K562 (cell line): ENCODE results near the gene PSEN1. TPM values are rescaled to one million over a fixed set of nuclear protein-coding genes. Genes with fewer than 3 reads are reported as not detected.

Experiments used
- ATAC-seq: fragments of 200-7000 bp; cut with Tn5 transposase; 3 replicates; pipeline ENCODE4 v1.9.1; 2020; ENCODE audit warnings: moderate library complexity
- BruUV-seq: library from RNA; stranded (reverse); fragments of 400-500 nt; replicated peaks from 2 replicates; lab custom pipeline; 2021; lab: Mats Ljungman, UMichigan
- CTCF ChIA-PET: fragments of 300-600 bp; formaldehyde crosslinking; extraction: SDS; loops from one replicate; lab custom pipeline; 2021; ENCODE audit warnings: low intra/inter-chr PET ratio; lab: Yijun Ruan, JAX
- POLR2A ChIA-PET: fragments of 300-600, 350-650 bp; sonication (Branson Sonifier 250); formaldehyde crosslinking; extraction: SDS; loops from one replicate; lab custom pipeline; 2021; ENCODE audit warnings: antibody characterized with exemption, inconsistent platforms; lab: Yijun Ruan, JAX
- DNase-seq, 4 experiments: peaks; one replicate each; pipeline versions ENCODE4 v3.0.0 to v3.0.0-alpha.2; 2011 to 2018; ENCODE audit warnings: low spot score in 3 of 4, mixed read lengths in 3 of 4; ENCODE audit errors: extremely low read depth in 1 of 4
- FAIRE-seq: peaks from 2 replicates; lab custom pipeline; 2011; peaks lifted over from hg19 to GRCh38; lab: Jason Lieb, UNC
- H2AFZ ChIP-seq: 2 replicates; pipeline ENCODE4 v1.6.0; 2011; ENCODE audit warnings: low read depth, low read length, control low read depth, inconsistent platforms
- H3K27ac ChIP-seq: fragments of 200-600 bp; 3 replicates; pipeline ENCODE4 v1.8.0; 2011; ENCODE audit warnings: low read depth, mild to moderate bottlenecking, control low read depth, inconsistent platforms, low read length, moderate library complexity, mixed read lengths; ENCODE audit errors: extremely low read depth
- H3K27me3 ChIP-seq, 2 experiments: fragments of 300-600 bp in 1 of 2; 2 replicates in 1 of 2; 3 replicates in 1 of 2; pipeline versions ENCODE4 v1.6.0 to v1.8.0; 2011; ENCODE audit warnings: inconsistent platforms in 2 of 2, low read length in 2 of 2, mild to moderate bottlenecking in 1 of 2, mixed read lengths in 1 of 2, moderate library complexity in 1 of 2; ENCODE audit not compliant: control insufficient read depth in 2 of 2, insufficient read depth in 2 of 2
- H3K36me3 ChIP-seq: fragments of 300-600 bp; 3 replicates; pipeline ENCODE4 v1.8.0; 2011; ENCODE audit warnings: mild to moderate bottlenecking, low read length, inconsistent platforms; ENCODE audit not compliant: control insufficient read depth, insufficient read depth
- H3K4me1 ChIP-seq, 2 experiments: fragments of 200-600 bp in 1 of 2; replicated peaks in 1 of 2; 2 replicates in 1 of 2; 3 replicates in 1 of 2; pipeline versions ENCODE4 v1.5.1 to v1.8.0; 2011; ENCODE audit warnings: inconsistent platforms in 2 of 2, low read length in 2 of 2, mild to moderate bottlenecking in 1 of 2, mixed read lengths in 1 of 2, moderate library complexity in 1 of 2; ENCODE audit not compliant: control insufficient read depth in 2 of 2, insufficient read depth in 2 of 2
- H3K4me2 ChIP-seq: 2 replicates; pipeline ENCODE4 v1.6.1; 2011; ENCODE audit warnings: low read length, control low read depth, inconsistent platforms, mixed read lengths; ENCODE audit not compliant: insufficient read depth
- H3K4me3 ChIP-seq: fragments of 200-600 bp; sonication (generic), shearing (Covaris generic); 2 replicates; pipeline ENCODE4 v1.5.1; 2016; ENCODE audit warnings: control low read depth, inconsistent platforms
- H3K79me2 ChIP-seq: fragments of 200-600 bp; 3 replicates; pipeline ENCODE4 v1.8.0; 2011; ENCODE audit warnings: low read length, inconsistent platforms; ENCODE audit not compliant: control insufficient read depth, insufficient read depth
- H3K9ac ChIP-seq, 2 experiments: 2 replicates each; pipeline versions ENCODE4 v1.6.0 to v1.6.1; 2011; ENCODE audit warnings: low read depth in 2 of 2, low read length in 2 of 2, control low read depth in 1 of 2, inconsistent platforms in 1 of 2, mild to moderate bottlenecking in 1 of 2, mixed read lengths in 1 of 2; ENCODE audit not compliant: insufficient read depth in 1 of 2
- H3K9me1 ChIP-seq: one replicate; pipeline ENCODE4 v1.6.0; 2011; ENCODE audit warnings: inconsistent platforms, mild to moderate bottlenecking, low read length, moderate library complexity; ENCODE audit not compliant: control insufficient read depth, insufficient read depth
- H3K9me3 ChIP-seq: replicated peaks from 2 replicates; pipeline ENCODE4 v1.5.1; 2011; ENCODE audit warnings: low read depth, low read length, inconsistent platforms; ENCODE audit not compliant: control insufficient read depth, insufficient read depth
- H4K20me1 ChIP-seq: replicated peaks from 2 replicates; pipeline ENCODE4 v1.6.1; 2011; ENCODE audit warnings: low read length, inconsistent platforms, mixed read lengths; ENCODE audit not compliant: control insufficient read depth, insufficient read depth
- ATF4 ChIP-seq: fragments of 450-650 bp; formaldehyde crosslinking; IDR thresholded peaks from 2 replicates; pipeline ENCODE4 v1.4.0; 2022; ENCODE audit warnings: mild to moderate bottlenecking, moderate library complexity
- CBX3 ChIP-seq, 2 experiments: IDR thresholded peaks; 1 replicate in 1 of 2; 2 replicates in 1 of 2; pipeline ENCODE4 v1.6.1; 2012; ENCODE audit warnings: inconsistent platforms in 2 of 2, low read length in 2 of 2, borderline replicate concordance in 1 of 2, control low read depth in 1 of 2
- CBX5 ChIP-seq: IDR thresholded peaks from 2 replicates; pipeline ENCODE4 v1.6.1; 2014; ENCODE audit warnings: low read depth, borderline replicate concordance
- MBD1 ChIP-seq: fragments of 250-450 bp; sonication (Bioruptor Pico); IDR thresholded peaks from 2 replicates; pipeline ENCODE4 v1.8.0; 2022; ENCODE audit warnings: inconsistent platforms
- MITF ChIP-seq: IDR thresholded peaks from 2 replicates; pipeline ENCODE4 v1.6.1; 2014; ENCODE audit warnings: antibody characterized with exemption
- NCOA4 ChIP-seq: fragments of 450-650 bp; IDR thresholded peaks from 2 replicates; pipeline ENCODE4 v1.6.1; 2018; ENCODE audit warnings: mild to moderate bottlenecking; ENCODE audit not compliant: partially characterized antibody
- PHF8 ChIP-seq: fragments of 200-600 bp; sonication (generic); IDR thresholded peaks from 2 replicates; pipeline ENCODE4 v1.6.1; 2012; ENCODE audit warnings: mixed run types, mild to moderate bottlenecking, inconsistent platforms, low read length, moderate library complexity, borderline replicate concordance
- RFX5 ChIP-seq: IDR thresholded peaks from 2 replicates; pipeline ENCODE4 v1.6.1; 2011; ENCODE audit warnings: low read depth, mild to moderate bottlenecking, improper control_type of control experiment, low read length
- TRIM28 ChIP-seq: fragments of 450-650 bp; IDR thresholded peaks from 2 replicates; pipeline ENCODE4 v1.6.1; 2017
- ZBTB12 ChIP-seq: fragments of 250-450 bp; sonication (Bioruptor Pico); IDR thresholded peaks from 2 replicates; pipeline ENCODE4 v1.4.0; 2020
- ZFPM2 ChIP-seq: fragments of 250-450 bp; sonication (Bioruptor Pico); IDR thresholded peaks from 2 replicates; pipeline ENCODE4 v1.5.1; 2022; ENCODE audit warnings: mild to moderate bottlenecking
- ZNF280A ChIP-seq: fragments of 450-650 bp; IDR thresholded peaks from 2 replicates; pipeline ENCODE4 v1.6.1; 2018; ENCODE audit warnings: mild to moderate bottlenecking, low read depth; ENCODE audit not compliant: partially characterized antibody
- ZNF586 ChIP-seq: fragments of 450-650 bp; formaldehyde crosslinking; conservative IDR thresholded peaks from 2 replicates; pipeline ENCODE4 v1.4.0; 2020; ENCODE audit warnings: mild to moderate bottlenecking, moderate library complexity
- WGBS: fragments of 100-300 bp; shearing (Covaris generic); methylation state at CpG from one replicate; pipeline ENCODE4 v1.1.6; 2016; ENCODE audit warnings: low coverage, mixed read lengths; ENCODE audit not compliant: insufficient coverage; ENCODE audit errors: missing lambda C conversion rate; 5-methylcytosine and 5-hydroxymethylcytosine counted together
- in situ Hi-C: fragments of 300-500 bp; cut with MboI; formaldehyde crosslinking; loops from 4 replicates; pipeline ENCODE4 v1.15.0; 2018; ENCODE audit warnings: inconsistent platforms, mixed read lengths
- intact Hi-C: fragments of 100-400 bp; cut with micrococcal nuclease; formaldehyde crosslinking; loops from 2 replicates; pipeline ENCODE4 v1.14.2; 2022
- polyA plus RNA-seq, 8 experiments: library from polyadenylated mRNA; depleted of rRNA in 4 of 8; stranded (reverse) in 5 of 8; unstranded in 3 of 8; fragments of >200 nt; fragmentation: Nextera tagmentation in 2 of 8; fragmentation: Illumina TruSeq in 1 of 8; extraction: Ambion mirVana in 2 of 8; extraction: Trizol in 1 of 8; gene quantifications; 2 replicates each; pipeline versions ENCODE4 v1.2.1 to v1.2.3, GENCODE V29; 2011 to 2014; ENCODE audit warnings: inconsistent platforms in 1 of 8, missing spikeins in 1 of 8
- total RNA-seq, 7 experiments: library from RNA; depleted of rRNA in 6 of 7; stranded (reverse); fragments of >200 nt in 6 of 7; fragmentation: Illumina TruSeq in 2 of 7; extraction: Trizol in 2 of 7; gene quantifications; 2 replicates each; pipeline versions ENCODE4 v1.2.1 to v1.2.3, GENCODE V29; 2011 to 2021; ENCODE audit warnings: low replicate concordance in 1 of 7

The PSEN1 gene
- total and polyA plus RNA-seq, 9 of the 15 experiments (the other 6 are each of a cell fraction or from before 2014, with no cell fraction given), result 6.5 to 25.2 (median 14.3) TPM

GRCh38 chr14:73208390-73208789 is 72.1 kb downstream of the PSEN1 start:
- no peaks in the 10 kb centered on the region for H3K4me1 ChIP-seq
- no peak overlapping the region for H3K4me3 ChIP-seq
- no peak for ATAC-seq
- DNase-seq, result peak in 1 of 4 experiments; percentile 18
- FAIRE-seq, result no peak
- no peaks in the 10 kb centered on the region; the same call in 1 of the 2 replicates for H3K9me3 ChIP-seq
- H4K20me1 ChIP-seq, result no peaks in the 10 kb centered on the region
- WGBS, result 96% methylated on average over 3 of the region's 3 CpGs
- no peak overlapping the region for H3K9ac ChIP-seq
- CTCF ChIA-PET, result no interaction called here
- intact Hi-C loops, result no loop called here
- in situ Hi-C loops, result no loop called here
- no peak overlapping the region for H3K27ac ChIP-seq
- BruUV-seq, result no TSS peak
- peaks cover 38% of the 10 kb centered on the region; the same call in 2 of the 3 replicates for H3K36me3 ChIP-seq
- H2AFZ ChIP-seq, result no peak overlapping the region
- no peaks in the 10 kb centered on the region for H3K27me3 ChIP-seq
- TF ChIP-seq CBX3 (IDR thresholded peaks at IDR 0.05; ENCODE audit: borderline replicate concordance in 1 of 2, low read length in 2 of 2) (peak in 1 of 2 experiments; percentile 84; a peak in 1 of 3 replicates), ATF4 (CRISPR knock-in tag) (no peak), ZBTB12 (CRISPR knock-in tag) (no peak), MBD1 (CRISPR knock-in tag) (no peak), CBX5 (peak; percentile 67; the same call in 1 of the 2 replicates), MITF (no peak), ZFPM2 (no peak), NCOA4 (no peak), TRIM28 (peak; percentile 73), ZNF586 (CRISPR knock-in tag) (no peak), PHF8 (no peak), ZNF280A (peak; percentile 25), RFX5 (no peak)
- TF ChIP-seq, all 486 proteins: peak for 4
- Histone ChIP-seq H3K9me1 (no peaks in the 10 kb centered on the region), H3K4me2 (no peak overlapping the region), H3K79me2 (no peaks in the 10 kb centered on the region)
- POLR2A ChIA-PET, result no interaction called here
